Colonic mucosa (tissue), 4 donors: ENCODE results near the gene EPHB1. TPM values are rescaled to one million over a fixed set of nuclear protein-coding genes. Genes with fewer than 3 reads are reported as not detected.

Experiments
- DNase-seq: peaks from one replicate; pipeline ENCODE4 v3.0.0-alpha.2; 2020
- H3K27ac ChIP-seq: fragments of 200-600 bp; one replicate; pipeline ENCODE4 v1.8.0; 2021
- H3K27me3 ChIP-seq: fragments of 200-600 bp; one replicate; pipeline ENCODE4 v1.8.0; 2021
- H3K36me3 ChIP-seq: fragments of 200-600 bp; one replicate; pipeline ENCODE4 v1.8.0; 2021
- H3K4me1 ChIP-seq: fragments of 200-600 bp; one replicate; pipeline ENCODE4 v1.8.0; 2021; ENCODE audit warnings: mild to moderate bottlenecking
- H3K4me3 ChIP-seq: fragments of 200-600 bp; one replicate; pipeline ENCODE4 v1.8.0; 2021
- H3K9ac ChIP-seq, 2 donors: one replicate each; pipeline ENCODE4 v1.7.0; 2013; ENCODE audit warnings: control low read depth in 2 of 2, low read depth in 2 of 2, low read length in 2 of 2
- H3K9me3 ChIP-seq: fragments of 200-600 bp; one replicate; pipeline ENCODE4 v1.8.0; 2021
- CTCF ChIP-seq: fragments of 200-600 bp; IDR thresholded peaks from one replicate; pipeline ENCODE4 v1.8.0; 2022; ENCODE audit warnings: antibody characterized with exemption, mild to moderate bottlenecking
- intact Hi-C: fragments of 100-400 bp; cut with DNase I; formaldehyde crosslinking; loops from one replicate; pipeline ENCODE4 v1.14.1; 2022
- total RNA-seq, 2 donors: library from RNA; stranded (reverse); fragmentation: NEBNext Ultra II Directional in 1 of 2; extraction: Animal tissue kit (Norgen Biotek cat#: 25700) in 1 of 2; gene quantifications; one replicate each; pipeline ENCODE4 v1.2.1, GENCODE V29; 2021
- donor health status: healthy.
- donor health status: DM: no; HTN: no; CAD: no.
- donor health status: DM: no; HTN: no; CAD: no.

The EPHB1 gene
- total RNA-seq, 2 donors from 2014 or later, result 0.40 to 0.74 TPM

GRCh38 chr3:134860141-134860540, 65.1 kb downstream of the EPHB1 start:
- H3K4me1 ChIP-seq, result no peaks in the 10 kb centered on the region
- no peak for TF ChIP-seq CTCF
- no peak overlapping the region for H3K9ac ChIP-seq
- no peak overlapping the region for H3K4me3 ChIP-seq
- no peak overlapping the region for H3K27ac ChIP-seq
- intact Hi-C loops, result no loop called here
- no peaks in the 10 kb centered on the region for H3K36me3 ChIP-seq
- H3K9me3 ChIP-seq, result no peaks in the 10 kb centered on the region
- DNase-seq, result no peak
- no peaks in the 10 kb centered on the region for H3K27me3 ChIP-seq

- Histone ChIP-seq H3K9me3 (no peaks in the 10 kb centered on the region), H3K27ac (no peak overlapping the region), H3K9ac (no peak overlapping the region), H3K36me3 (no peaks in the 10 kb centered on the region), H3K27me3 (no peaks in the 10 kb centered on the region), H3K4me3 (no peak overlapping the region), H3K4me1 (no peaks in the 10 kb centered on the region)
- intact Hi-C loops, result no loop called here
- DNase-seq, result no peak
- no peak for TF ChIP-seq CTCF
Observed at GRCh38 chr3:134863915-134864314, 68.9 kb downstream of the EPHB1 start.

- H3K27me3 ChIP-seq, result no peaks in the 10 kb centered on the region
- no peaks in the 10 kb centered on the region for H3K36me3 ChIP-seq
- DNase-seq, result no peak
- no peak overlapping the region for H3K9ac ChIP-seq
- H3K27ac ChIP-seq, result no peak overlapping the region
- H3K4me1 ChIP-seq, result no peaks in the 10 kb centered on the region
- H3K9me3 ChIP-seq, result no peaks in the 10 kb centered on the region
- no peak for TF ChIP-seq CTCF
- intact Hi-C loops, result no loop called here
- H3K4me3 ChIP-seq, result no peak overlapping the region
Observed at GRCh38 chr3:134864636-134865035, 69.6 kb downstream of the EPHB1 start.

GRCh38 chr3:134867277-134867676, 72.2 kb downstream of the EPHB1 start:
- H3K36me3 ChIP-seq, result no peaks in the 10 kb centered on the region
- DNase-seq, result no peak
- no peak for TF ChIP-seq CTCF
- no peaks in the 10 kb centered on the region for H3K9me3 ChIP-seq
- H3K9ac ChIP-seq, result no peak overlapping the region
- H3K27ac ChIP-seq, result no peak overlapping the region
- no peaks in the 10 kb centered on the region for H3K27me3 ChIP-seq
- H3K4me1 ChIP-seq, result no peaks in the 10 kb centered on the region
- intact Hi-C loops, result no loop called here
- no peak overlapping the region for H3K4me3 ChIP-seq

GRCh38 chr3:134869153-134869726, 74.2 kb downstream of the EPHB1 start:
- intact Hi-C loops, result no loop called here
- H3K4me1 ChIP-seq, result no peaks in the 10 kb centered on the region
- no peak overlapping the region for H3K9ac ChIP-seq
- TF ChIP-seq CTCF, result no peak
- no peaks in the 10 kb centered on the region for H3K27me3 ChIP-seq
- no peaks in the 10 kb centered on the region for H3K36me3 ChIP-seq
- no peak overlapping the region for H3K27ac ChIP-seq
- H3K4me3 ChIP-seq, result no peak overlapping the region
- no peaks in the 10 kb centered on the region for H3K9me3 ChIP-seq
- DNase-seq, result no peak
